GM19463 (cell line): ENCODE results near the gene FGF11.

Experiments used
- ATAC-seq: cut with Tn5 transposase; IDR thresholded peaks from one replicate; pipeline ENCODE4 v1.9.1; 2021; ENCODE audit warnings: mild to moderate bottlenecking, moderate library complexity; ENCODE audit not compliant: unreplicated experiment

Gene FGF11

GRCh38 chr17:7407485-7408251, 31.6 kb upstream of the FGF11 start, which contains the start of gene NLGN2:
Gene NLGN2 (plus strand): TSS chr17:7407845. CDS start chr17:7408256, 411 bp downstream.
- ATAC-seq: no peak

- no peak for ATAC-seq
Measured at GRCh38 chr17:7408252-7408727, 31.0 kb upstream of the FGF11 start.

- no peak for ATAC-seq
Measured at GRCh38 chr17:7408863-7409262, 30.4 kb upstream of the FGF11 start.

- ATAC-seq: no peak
Measured at GRCh38 chr17:7409716-7410115, 29.6 kb upstream of the FGF11 start.

GRCh38 chr17:7410634-7411426, 28.5 kb upstream of the FGF11 start:
- no peak for ATAC-seq

GRCh38 chr17:7411427-7411750, 27.9 kb upstream of the FGF11 start:
- ATAC-seq: no peak

GRCh38 chr17:7413346-7413985, 25.8 kb upstream of the FGF11 start:
- ATAC-seq: no peak

- no peak for ATAC-seq
Measured at GRCh38 chr17:7414837-7415236, 24.5 kb upstream of the FGF11 start.

GRCh38 chr17:7415784-7416183, 23.5 kb upstream of the FGF11 start:
- no peak for ATAC-seq

GRCh38 chr17:7416323-7416722, 23.0 kb upstream of the FGF11 start:
- no peak for ATAC-seq

GRCh38 chr17:7417056-7417655, 22.2 kb upstream of the FGF11 start:
- ATAC-seq: no peak

GRCh38 chr17:7418472-7419152, 20.7 kb upstream of the FGF11 start:
- ATAC-seq: no peak

- ATAC-seq: no peak
Measured at GRCh38 chr17:7419819-7420610, 19.3 kb upstream of the FGF11 start, which contains the start of gene SPEM1. Gene SPEM1 (plus strand): TSS chr17:7420324. CDS start chr17:7420385, 61 bp downstream.

GRCh38 chr17:7421186-7421585, 18.1 kb upstream of the FGF11 start:
- no peak for ATAC-seq

GRCh38 chr17:7423679-7424078, 15.6 kb upstream of the FGF11 start:
- no peak for ATAC-seq

- no peak for ATAC-seq
Measured at GRCh38 chr17:7425316-7425715, 14.0 kb upstream of the FGF11 start, which contains the start of gene SPEM2. Gene SPEM2 (plus strand): TSS chr17:7425616. CDS start chr17:7425689, 73 bp downstream.

GRCh38 chr17:7425756-7426155, 13.6 kb upstream of the FGF11 start:
- ATAC-seq: no peak

- no peak for ATAC-seq
Measured at GRCh38 chr17:7426203-7426863, 13.0 kb upstream of the FGF11 start.

- ATAC-seq: no peak
Measured at GRCh38 chr17:7426896-7427489, 12.3 kb upstream of the FGF11 start.
